ENCODE results near the gene DHX16. TPM values are rescaled to one million over a fixed set of nuclear protein-coding genes. Genes with fewer than 3 reads are reported as not detected.
"Not testable (repeated sequence)": the region's sequence is repeated elsewhere in the genome, so short reads cannot be mapped to it uniquely, and the experiment has no call there.

Gene DHX16
- total RNA-seq, 1 experiment from 2014 or later = 32.2 TPM

DNA sequence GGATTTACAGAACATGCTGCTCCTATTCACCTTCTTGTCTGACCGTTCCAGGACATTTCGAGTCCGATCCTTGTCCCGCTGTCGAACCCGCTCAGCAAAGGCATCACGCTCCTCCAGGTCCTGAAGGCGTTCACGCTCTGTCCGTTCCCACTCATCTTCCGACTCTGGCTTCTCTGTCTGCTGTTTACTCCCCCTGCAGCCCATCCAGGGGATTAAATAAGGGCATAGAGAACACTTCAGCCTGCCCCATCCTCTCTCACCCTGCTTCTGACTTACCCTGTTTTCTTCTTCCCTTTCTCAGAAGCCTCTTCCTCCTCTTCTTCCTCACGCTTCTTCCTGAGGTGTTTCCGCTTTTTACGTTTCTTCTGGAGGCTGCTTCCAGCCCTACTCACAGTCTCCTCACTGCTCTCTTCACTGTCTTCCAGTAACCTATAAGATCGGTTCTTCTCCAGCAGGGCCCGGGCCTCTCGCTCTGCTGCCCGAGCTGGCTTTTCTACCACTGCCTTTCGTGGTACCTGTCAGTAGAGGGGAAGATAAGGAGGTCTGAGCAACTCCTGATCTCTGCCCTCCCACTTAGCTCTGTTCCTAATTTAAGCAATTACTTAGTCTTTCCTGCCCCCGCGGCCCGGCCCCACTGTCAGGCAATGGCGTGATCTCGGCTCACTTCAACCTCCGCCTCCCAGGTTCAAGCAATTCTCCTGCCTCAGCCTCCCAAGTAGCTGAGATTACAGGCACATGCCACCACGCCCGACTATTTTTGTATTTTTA lies 1.9 kb downstream of the DHX16 start (continued):
- TF ChIP-seq IRF2 (CRISPR knock-in tag; IDR thresholded peaks at IDR 0.05; ENCODE audit: borderline replicate concordance, low read depth) (no peak), KAT7 (CRISPR knock-in tag; IDR thresholded peaks at IDR 0.05; ENCODE audit: borderline replicate concordance) (no peak), SMAD4 (CRISPR knock-in tag; IDR thresholded peaks at IDR 0.05) (no peak)
- TF ChIP-seq, protein P1, sequence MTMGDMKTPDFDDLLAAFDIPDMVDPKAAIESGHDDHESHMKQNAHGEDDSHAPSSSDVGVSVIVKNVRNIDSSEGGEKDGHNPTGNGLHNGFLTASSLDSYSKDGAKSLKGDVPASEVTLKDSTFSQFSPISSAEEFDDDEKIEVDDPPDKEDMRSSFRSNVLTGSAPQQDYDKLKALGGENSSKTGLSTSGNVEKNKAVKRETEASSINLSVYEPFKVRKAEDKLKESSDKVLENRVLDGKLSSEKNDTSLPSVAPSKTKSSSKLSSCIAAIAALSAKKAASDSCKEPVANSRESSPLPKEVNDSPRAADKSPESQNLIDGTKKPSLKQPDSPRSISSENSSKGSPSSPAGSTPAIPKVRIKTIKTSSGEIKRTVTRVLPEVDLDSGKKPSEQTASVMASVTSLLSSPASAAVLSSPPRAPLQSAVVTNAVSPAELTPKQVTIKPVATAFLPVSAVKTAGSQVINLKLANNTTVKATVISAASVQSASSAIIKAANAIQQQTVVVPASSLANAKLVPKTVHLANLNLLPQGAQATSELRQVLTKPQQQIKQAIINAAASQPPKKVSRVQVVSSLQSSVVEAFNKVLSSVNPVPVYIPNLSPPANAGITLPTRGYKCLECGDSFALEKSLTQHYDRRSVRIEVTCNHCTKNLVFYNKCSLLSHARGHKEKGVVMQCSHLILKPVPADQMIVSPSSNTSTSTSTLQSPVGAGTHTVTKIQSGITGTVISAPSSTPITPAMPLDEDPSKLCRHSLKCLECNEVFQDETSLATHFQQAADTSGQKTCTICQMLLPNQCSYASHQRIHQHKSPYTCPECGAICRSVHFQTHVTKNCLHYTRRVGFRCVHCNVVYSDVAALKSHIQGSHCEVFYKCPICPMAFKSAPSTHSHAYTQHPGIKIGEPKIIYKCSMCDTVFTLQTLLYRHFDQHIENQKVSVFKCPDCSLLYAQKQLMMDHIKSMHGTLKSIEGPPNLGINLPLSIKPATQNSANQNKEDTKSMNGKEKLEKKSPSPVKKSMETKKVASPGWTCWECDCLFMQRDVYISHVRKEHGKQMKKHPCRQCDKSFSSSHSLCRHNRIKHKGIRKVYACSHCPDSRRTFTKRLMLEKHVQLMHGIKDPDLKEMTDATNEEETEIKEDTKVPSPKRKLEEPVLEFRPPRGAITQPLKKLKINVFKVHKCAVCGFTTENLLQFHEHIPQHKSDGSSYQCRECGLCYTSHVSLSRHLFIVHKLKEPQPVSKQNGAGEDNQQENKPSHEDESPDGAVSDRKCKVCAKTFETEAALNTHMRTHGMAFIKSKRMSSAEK (CRISPR knock-in tag; IDR thresholded peaks at IDR 0.05; ENCODE audit: borderline replicate concordance) = no peak
- TF ChIP-seq, protein P2, sequence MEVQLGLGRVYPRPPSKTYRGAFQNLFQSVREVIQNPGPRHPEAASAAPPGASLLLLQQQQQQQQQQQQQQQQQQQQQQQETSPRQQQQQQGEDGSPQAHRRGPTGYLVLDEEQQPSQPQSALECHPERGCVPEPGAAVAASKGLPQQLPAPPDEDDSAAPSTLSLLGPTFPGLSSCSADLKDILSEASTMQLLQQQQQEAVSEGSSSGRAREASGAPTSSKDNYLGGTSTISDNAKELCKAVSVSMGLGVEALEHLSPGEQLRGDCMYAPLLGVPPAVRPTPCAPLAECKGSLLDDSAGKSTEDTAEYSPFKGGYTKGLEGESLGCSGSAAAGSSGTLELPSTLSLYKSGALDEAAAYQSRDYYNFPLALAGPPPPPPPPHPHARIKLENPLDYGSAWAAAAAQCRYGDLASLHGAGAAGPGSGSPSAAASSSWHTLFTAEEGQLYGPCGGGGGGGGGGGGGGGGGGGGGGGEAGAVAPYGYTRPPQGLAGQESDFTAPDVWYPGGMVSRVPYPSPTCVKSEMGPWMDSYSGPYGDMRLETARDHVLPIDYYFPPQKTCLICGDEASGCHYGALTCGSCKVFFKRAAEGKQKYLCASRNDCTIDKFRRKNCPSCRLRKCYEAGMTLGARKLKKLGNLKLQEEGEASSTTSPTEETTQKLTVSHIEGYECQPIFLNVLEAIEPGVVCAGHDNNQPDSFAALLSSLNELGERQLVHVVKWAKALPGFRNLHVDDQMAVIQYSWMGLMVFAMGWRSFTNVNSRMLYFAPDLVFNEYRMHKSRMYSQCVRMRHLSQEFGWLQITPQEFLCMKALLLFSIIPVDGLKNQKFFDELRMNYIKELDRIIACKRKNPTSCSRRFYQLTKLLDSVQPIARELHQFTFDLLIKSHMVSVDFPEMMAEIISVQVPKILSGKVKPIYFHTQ (CRISPR knock-in tag; IDR thresholded peaks at IDR 0.05) = no peak
- TF ChIP-seq, protein P3, sequence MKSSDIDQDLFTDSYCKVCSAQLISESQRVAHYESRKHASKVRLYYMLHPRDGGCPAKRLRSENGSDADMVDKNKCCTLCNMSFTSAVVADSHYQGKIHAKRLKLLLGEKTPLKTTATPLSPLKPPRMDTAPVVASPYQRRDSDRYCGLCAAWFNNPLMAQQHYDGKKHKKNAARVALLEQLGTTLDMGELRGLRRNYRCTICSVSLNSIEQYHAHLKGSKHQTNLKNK (CRISPR knock-in tag; IDR thresholded peaks at IDR 0.05) = no peak

DNA sequence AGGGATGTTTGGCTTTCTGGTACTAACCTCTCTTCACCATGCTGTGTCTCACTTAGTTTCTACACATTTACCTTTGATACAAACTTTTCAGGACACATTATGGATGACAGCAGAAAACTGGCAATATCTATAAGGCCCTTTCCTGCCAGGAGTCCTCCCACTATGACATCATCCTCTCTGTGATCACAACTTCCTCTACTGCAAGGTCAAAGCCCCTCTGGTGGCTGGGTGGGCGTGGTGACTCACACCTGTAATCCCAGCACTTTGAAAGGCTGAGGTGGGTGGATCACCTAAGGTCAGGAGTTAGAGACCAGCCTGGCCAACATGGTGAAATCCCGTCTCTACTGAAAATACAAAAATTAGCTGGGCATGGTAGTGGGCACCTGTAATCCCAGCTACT lies 6.5 kb downstream of the DHX16 start:
- H3K27ac Mint-ChIP-seq; DNase-seq (ENCODE audit: low spot score); H3K4me1 Mint-ChIP-seq; H3K4me3 Mint-ChIP-seq; POLR2A ChIA-PET; ATAC-seq; H3K9me3 Mint-ChIP-seq; H3K27me3 Mint-ChIP-seq (ENCODE audit: low read depth): not testable (repeated sequence)
- H3K36me3 Mint-ChIP-seq = peaks cover 60% of the 10 kb centered on the region
- CTCF ChIA-PET = interaction anchor here (1.2 to 2.1 kb wide), 2 partner anchors 13 to 65 kb away, joined by 3 to 8 read pairs; no protein-coding TSS in a partner anchor
- peak; percentile 70; the same call in 1 of the 2 replicates for TF ChIP-seq GABPB1 (CRISPR knock-in tag; IDR thresholded peaks at IDR 0.05)

DNA sequence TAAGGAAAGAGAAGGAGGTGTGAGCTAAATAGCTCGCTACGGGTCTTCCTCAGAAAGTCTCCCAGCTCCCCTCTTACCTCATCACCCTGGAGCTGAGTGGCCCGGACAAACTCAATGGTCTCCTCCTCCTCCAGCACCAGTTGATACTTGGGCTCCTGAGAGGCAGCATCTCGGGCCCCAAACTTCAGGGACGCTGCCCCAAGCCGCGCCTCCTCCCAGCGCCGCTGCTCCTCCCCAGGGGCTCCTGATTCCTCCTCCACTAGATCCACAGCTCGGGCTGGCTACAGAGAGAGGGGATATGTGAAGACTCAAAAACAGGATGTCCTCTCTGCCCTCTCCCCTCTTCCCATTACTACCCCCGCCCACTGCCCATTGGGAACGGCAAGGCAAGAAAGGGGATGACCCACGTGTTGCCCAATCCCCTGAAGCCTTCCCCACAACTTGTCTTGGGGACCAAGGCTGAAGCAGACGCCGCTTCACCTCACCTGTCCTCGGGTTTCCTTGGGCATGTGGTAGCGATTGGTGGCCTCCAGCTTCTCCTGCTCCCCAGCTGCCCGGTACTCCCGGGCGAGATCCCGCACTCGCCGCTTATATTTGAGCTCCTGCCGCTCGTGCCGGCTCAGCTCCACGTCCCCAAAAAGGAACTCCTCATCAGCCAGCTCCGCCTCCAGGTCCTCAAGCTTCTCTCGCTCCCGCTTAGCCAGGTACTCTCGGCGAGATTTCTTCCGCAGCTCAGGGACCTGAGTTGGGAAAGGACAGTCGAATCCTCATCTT lies 7.6 kb downstream of the DHX16 start:
- DNase-seq (ENCODE audit: low spot score) = no peak
- no peaks in the 10 kb centered on the region for H3K27me3 Mint-ChIP-seq (ENCODE audit: low read depth)
- H3K9me3 Mint-ChIP-seq = no peaks in the 10 kb centered on the region
- no peaks in the 10 kb centered on the region for H3K4me1 Mint-ChIP-seq
- ChIA-PET POLR2A (no interaction called here), CTCF (interaction anchor here (0.8 to 2.1 kb wide), 3 partner anchors 14 to 66 kb away, joined by 3 to 8 read pairs (median 3); no protein-coding TSS in a partner anchor)
- H3K36me3 Mint-ChIP-seq = peaks cover 53% of the 10 kb centered on the region
- no peak overlapping the region for H3K4me3 Mint-ChIP-seq
- no peak overlapping the region for H3K27ac Mint-ChIP-seq
- ATAC-seq = no peak
- TF ChIP-seq NR3C1 (CRISPR knock-in tag; conservative IDR thresholded peaks at IDR 0.05; ENCODE audit: low read depth) (no peak), ZNF512 (CRISPR knock-in tag; IDR thresholded peaks at IDR 0.05; ENCODE audit: borderline replicate concordance) (no peak), ETV6 (CRISPR knock-in tag; IDR thresholded peaks at IDR 0.05) (no peak), ZSCAN18 (CRISPR knock-in tag; IDR thresholded peaks at IDR 0.05) (no peak), IRF2 (CRISPR knock-in tag; IDR thresholded peaks at IDR 0.05; ENCODE audit: borderline replicate concordance, low read depth) (no peak), MLX (CRISPR knock-in tag; IDR thresholded peaks at IDR 0.05) (no peak), NR2C2 (CRISPR knock-in tag; IDR thresholded peaks at IDR 0.05) (no peak), TP53 (CRISPR knock-in tag; IDR thresholded peaks at IDR 0.05) (no peak)
- TF ChIP-seq, protein P4, sequence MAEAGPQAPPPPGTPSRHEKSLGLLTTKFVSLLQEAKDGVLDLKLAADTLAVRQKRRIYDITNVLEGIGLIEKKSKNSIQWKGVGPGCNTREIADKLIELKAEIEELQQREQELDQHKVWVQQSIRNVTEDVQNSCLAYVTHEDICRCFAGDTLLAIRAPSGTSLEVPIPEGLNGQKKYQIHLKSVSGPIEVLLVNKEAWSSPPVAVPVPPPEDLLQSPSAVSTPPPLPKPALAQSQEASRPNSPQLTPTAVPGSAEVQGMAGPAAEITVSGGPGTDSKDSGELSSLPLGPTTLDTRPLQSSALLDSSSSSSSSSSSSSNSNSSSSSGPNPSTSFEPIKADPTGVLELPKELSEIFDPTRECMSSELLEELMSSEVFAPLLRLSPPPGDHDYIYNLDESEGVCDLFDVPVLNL (CRISPR knock-in tag; IDR thresholded peaks at IDR 0.05; ENCODE audit: borderline replicate concordance, low read depth) = no peak
